IMR-90 (cell line): ENCODE data around the gene METTL24. TPM values are rescaled to one million over a fixed set of nuclear protein-coding genes. Genes with fewer than 3 reads are reported as not detected.

Source experiments
- ATAC-seq: fragments of 200-7000 bp; cut with Tn5 transposase; 2 replicates; pipeline ENCODE4 v1.9.1; 2020; ENCODE audit warnings: low read depth, mild to moderate bottlenecking, moderate library complexity
- BruUV-seq: library from RNA; stranded (reverse); fragments of 400-500 nt; replicated peaks from 2 replicates; lab custom pipeline; 2021; lab: Mats Ljungman, UMichigan
- CTCF ChIA-PET: fragments of 300-600 bp; formaldehyde crosslinking; extraction: SDS; loops from one replicate; lab custom pipeline; 2021; ENCODE audit warnings: antibody characterized with exemption; lab: Yijun Ruan, JAX
- POLR2A ChIA-PET: fragments of 300-600 bp; sonication (Branson Sonifier 250); formaldehyde crosslinking; loops from one replicate; lab custom pipeline; 2022; ENCODE audit warnings: antibody characterized with exemption; ENCODE audit not compliant: unreplicated experiment; lab: Charles Lee
- DNase-seq: peaks from one replicate; pipeline ENCODE4 v3.0.0; 2013
- H2AFZ ChIP-seq: replicated peaks from 2 replicates; pipeline ENCODE3; 2013; ENCODE audit warnings: low read length, mild to moderate bottlenecking; ENCODE audit not compliant: poor library complexity
- H2AK5ac ChIP-seq: 2 replicates; pipeline ENCODE4 v1.6.1; 2013; ENCODE audit warnings: low read depth, low read length, inconsistent platforms
- H2AK9ac ChIP-seq: replicated peaks from 2 replicates; pipeline ENCODE3; 2013; ENCODE audit warnings: mild to moderate bottlenecking, low read depth, low read length, moderate library complexity; ENCODE audit not compliant: poor library complexity
- H2BK120ac ChIP-seq: 2 replicates; pipeline ENCODE4 v1.6.1; 2013; ENCODE audit warnings: low read depth, low read length, inconsistent platforms
- H2BK15ac ChIP-seq: 3 replicates; pipeline ENCODE4 v1.6.1; 2013; ENCODE audit warnings: low read depth, low read length, inconsistent platforms
- H2BK20ac ChIP-seq: 2 replicates; pipeline ENCODE4 v1.6.1; 2013; ENCODE audit warnings: low read depth, mild to moderate bottlenecking, inconsistent platforms, low read length, moderate library complexity
- H2BK5ac ChIP-seq: 2 replicates; pipeline ENCODE4 v1.6.1; 2013; ENCODE audit warnings: mild to moderate bottlenecking, low read depth, low read length, inconsistent platforms; ENCODE audit not compliant: poor library complexity, severe bottlenecking
- H3K14ac ChIP-seq: replicated peaks from 2 replicates; pipeline ENCODE4 v1.6.1; 2013; ENCODE audit warnings: low read depth, low read length, inconsistent platforms
- H3K18ac ChIP-seq: 2 replicates; pipeline ENCODE4 v1.6.1; 2013; ENCODE audit warnings: low read depth, low read length, control low read depth
- H3K23ac ChIP-seq: 2 replicates; pipeline ENCODE4 v1.6.1; 2013; ENCODE audit warnings: low read depth, low read length, inconsistent platforms
- H3K27ac ChIP-seq: 2 replicates; pipeline ENCODE4 v1.5.1; 2013; ENCODE audit warnings: mild to moderate bottlenecking, control low read depth, low read length; ENCODE audit not compliant: insufficient read depth
- H3K27me3 ChIP-seq: 2 replicates; pipeline ENCODE4 v1.6.1; 2013; ENCODE audit warnings: low read length; ENCODE audit not compliant: control insufficient read depth, insufficient read depth
- H3K36me3 ChIP-seq: 2 replicates; pipeline ENCODE4 v1.6.1; 2013; ENCODE audit warnings: low read length, mixed read lengths; ENCODE audit not compliant: control insufficient read depth, insufficient read depth
- H3K4ac ChIP-seq: 2 replicates; pipeline ENCODE4 v1.6.1; 2013; ENCODE audit warnings: low read depth, low read length, inconsistent platforms
- H3K4me1 ChIP-seq: 2 replicates; pipeline ENCODE4 v1.6.1; 2013; ENCODE audit warnings: low read length, mixed read lengths; ENCODE audit not compliant: control insufficient read depth, insufficient read depth
- H3K4me2 ChIP-seq: 2 replicates; pipeline ENCODE4 v1.6.1; 2013; ENCODE audit warnings: low read depth, mild to moderate bottlenecking, control low read depth, low read length, moderate library complexity
- H3K4me3 ChIP-seq: 2 replicates; pipeline ENCODE4 v1.5.1; 2013; ENCODE audit warnings: low read depth, mild to moderate bottlenecking, control low read depth, low read length, moderate library complexity; ENCODE audit not compliant: insufficient read depth
- H3K56ac ChIP-seq: 2 replicates; pipeline ENCODE4 v1.6.1; 2013; ENCODE audit warnings: low read length, inconsistent platforms; ENCODE audit not compliant: insufficient read depth; ENCODE audit errors: extremely low read depth
- H3K79me1 ChIP-seq, 2 experiments: 2 replicates each; pipeline ENCODE4 v1.6.1; 2013; ENCODE audit warnings: low read length in 2 of 2, inconsistent platforms in 1 of 2, low read depth in 1 of 2
- H3K9ac ChIP-seq: 2 replicates; pipeline ENCODE4 v1.6.1; 2013; ENCODE audit warnings: low read depth, low read length, control low read depth
- H3K9me1 ChIP-seq: 2 replicates; pipeline ENCODE4 v1.6.1; 2013; ENCODE audit warnings: low read length, inconsistent platforms; ENCODE audit not compliant: insufficient read depth
- H3K9me3 ChIP-seq: 2 replicates; pipeline ENCODE4 v1.6.1; 2013; ENCODE audit warnings: low read length; ENCODE audit not compliant: control insufficient read depth, insufficient read depth
- H4K20me1 ChIP-seq: 2 replicates; pipeline ENCODE4 v1.6.1; 2013; ENCODE audit warnings: low read length, inconsistent platforms; ENCODE audit not compliant: insufficient read depth
- H4K5ac ChIP-seq: 2 replicates; pipeline ENCODE4 v1.6.1; 2013; ENCODE audit warnings: mild to moderate bottlenecking, low read depth, low read length, control low read depth
- H4K8ac ChIP-seq, 2 experiments: 2 replicates each; pipeline ENCODE4 v1.6.1; 2013; ENCODE audit warnings: low read depth in 2 of 2, low read length in 2 of 2, control low read depth in 1 of 2, inconsistent platforms in 1 of 2
- H4K91ac ChIP-seq: 2 replicates; pipeline ENCODE4 v1.6.1; 2013; ENCODE audit warnings: low read depth, low read length, inconsistent platforms; ENCODE audit not compliant: insufficient read depth
- BHLHE40 ChIP-seq: fragments of 150-350 bp; IDR thresholded peaks from 2 replicates; pipeline ENCODE4 v1.6.1; 2016; ENCODE audit warnings: mild to moderate bottlenecking, low read depth, low read length
- MAFK ChIP-seq: IDR thresholded peaks from 2 replicates; pipeline ENCODE4 v1.6.1; 2012; ENCODE audit warnings: low read depth, low read length, improper control_type of control experiment
- MAZ ChIP-seq: IDR thresholded peaks from 2 replicates; pipeline ENCODE4 v1.6.1; 2012; ENCODE audit warnings: low read depth, mild to moderate bottlenecking, low read length, improper control_type of control experiment, moderate library complexity, borderline replicate concordance
- MXI1 ChIP-seq: IDR thresholded peaks from 2 replicates; pipeline ENCODE4 v1.6.1; 2012; ENCODE audit warnings: low read depth, mild to moderate bottlenecking, low read length, moderate library complexity, borderline replicate concordance
- POLR2A ChIP-seq: IDR thresholded peaks from 2 replicates; pipeline ENCODE4 v1.6.1; 2012; ENCODE audit warnings: mild to moderate bottlenecking, low read depth, low read length
- RAD21 ChIP-seq: IDR thresholded peaks from 2 replicates; pipeline ENCODE4 v1.6.1; 2012; ENCODE audit warnings: low read length, improper control_type of control experiment
- RCOR1 ChIP-seq: IDR thresholded peaks from 2 replicates; pipeline ENCODE4 v1.6.1; 2012; ENCODE audit warnings: mild to moderate bottlenecking, low read length, improper control_type of control experiment; ENCODE audit not compliant: insufficient replicate concordance
- RFX5 ChIP-seq: IDR thresholded peaks from 2 replicates; pipeline ENCODE4 v1.8.0; 2012; ENCODE audit warnings: low read depth, mild to moderate bottlenecking, low read length, moderate library complexity
- SMC3 ChIP-seq: fragments of 150-350 bp; IDR thresholded peaks from 2 replicates; pipeline ENCODE4 v1.6.1; 2016; ENCODE audit warnings: low read depth, mild to moderate bottlenecking, antibody characterized with exemption, low read length, moderate library complexity
- WGBS, 2 experiments: methylation state at CpG; one replicate each; pipeline versions ENCODE4 v1.1.5 to v1.1.7; 2013; ENCODE audit warnings: missing lambda C conversion rate in 2 of 2; ENCODE audit not compliant: insufficient read length in 1 of 2; ENCODE audit errors: extremely low coverage in 2 of 2; 5-methylcytosine and 5-hydroxymethylcytosine counted together
- dilution Hi-C: fragments of 300-500 bp; cut with HindIII; formaldehyde crosslinking; loops from one replicate; pipeline ENCODE4 v1.14.3; 2018; ENCODE audit warnings: low sequenced_read_pairs; ENCODE audit not compliant: unreplicated experiment
- in situ Hi-C: fragments of 300-500 bp; cut with MboI; formaldehyde crosslinking; loops from 3 replicates; pipeline ENCODE4 v1.14.3; 2019; ENCODE audit warnings: low sequenced_read_pairs, inconsistent platforms, mixed read lengths
- intact Hi-C: fragments of 100-400 bp; cut with micrococcal nuclease; formaldehyde crosslinking; loops from 2 replicates; pipeline ENCODE4 v1.10.0; 2022
- polyA plus RNA-seq, 3 experiments: library from polyadenylated mRNA; depleted of rRNA; stranded (reverse); fragments of >200 nt; gene quantifications; 2 replicates each; pipeline ENCODE4 v1.2.3, GENCODE V29; 2012; ENCODE audit warnings: low replicate concordance in 1 of 3
- total RNA-seq: library from RNA; depleted of rRNA; stranded (reverse); fragments of >200 nt; gene quantifications from 2 replicates; pipeline ENCODE4 v1.2.3, GENCODE V29; 2012
- TF ChIP-seq, protein P1 (sequence below): fragments of 150-350 bp; IDR thresholded peaks from 2 replicates; pipeline ENCODE4 v1.6.1; 2017; ENCODE audit warnings: mild to moderate bottlenecking, antibody characterized with exemption, low read length, low read depth
- TF ChIP-seq, protein P2 (sequence below): conservative IDR thresholded peaks from 2 replicates; pipeline ENCODE4 v1.5.1; 2012; ENCODE audit warnings: mild to moderate bottlenecking, low read depth, low read length, improper control_type of control experiment

The METTL24 gene
- total and polyA plus RNA-seq, 2 of the 4 experiments (the other 2 are of a cell fraction) = not detected

DNA sequence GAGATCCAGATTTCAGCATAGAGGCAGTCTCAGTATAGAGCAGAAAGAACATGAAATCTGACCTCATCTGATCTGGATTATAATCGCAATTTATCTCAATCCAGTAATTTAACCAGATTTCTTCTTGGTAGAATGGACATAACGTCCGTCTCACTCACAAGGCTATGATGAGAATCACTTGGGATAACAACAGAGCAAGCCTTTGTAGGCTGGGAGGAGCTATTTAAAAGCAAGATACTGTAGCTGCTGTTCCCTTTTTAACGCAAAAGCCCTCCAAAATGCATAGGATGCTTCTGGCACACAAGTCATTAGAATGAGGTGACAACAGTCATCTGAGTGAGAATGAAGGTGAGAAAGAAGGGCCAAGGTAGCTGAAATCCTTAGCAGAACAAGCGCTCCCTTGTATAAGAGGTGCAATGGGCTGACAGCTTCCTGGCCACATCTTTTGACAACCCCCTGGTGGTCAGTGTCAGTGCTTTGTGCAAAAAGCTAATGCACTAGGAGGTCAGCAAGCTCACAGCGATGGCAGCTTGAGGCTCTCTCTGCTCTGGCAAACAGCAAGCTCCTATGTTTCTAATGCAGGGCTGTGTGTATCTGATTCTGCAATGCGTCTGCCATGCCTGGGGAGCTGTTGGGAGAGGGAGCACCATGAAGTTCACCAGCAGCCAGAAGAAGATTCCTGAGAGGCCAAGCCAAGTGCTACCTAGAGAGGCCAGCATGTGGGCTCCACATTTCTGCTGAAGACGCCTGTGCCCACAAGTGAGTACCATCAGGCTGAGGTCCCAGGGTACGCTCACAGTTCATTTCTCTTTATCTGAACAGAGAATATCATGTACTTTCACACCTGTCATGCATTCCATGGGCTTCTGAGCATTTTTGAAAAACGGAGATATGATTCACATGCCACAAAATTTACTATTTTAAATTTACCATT, 16.2 kb downstream of the METTL24 start:
- POLR2A ChIA-PET = no interaction called here
- H3K27me3 ChIP-seq = peaks cover 6% of the 10 kb centered on the region; the same call in 1 of the 2 replicates
- H3K36me3 ChIP-seq = no peaks in the 10 kb centered on the region
- CTCF ChIA-PET = interaction anchor here (0.5 to 1.6 kb wide), 10 partner anchors 10 to 1772 kb away, joined by 3 to 7 read pairs (median 4); no protein-coding TSS in a partner anchor
- no peak overlapping the region for H2BK5ac ChIP-seq
- H2AFZ ChIP-seq = peak overlapping the region; percentile 27
- H3K4me3 ChIP-seq = no peak overlapping the region
- WGBS, 2 experiments = 60% methylated on average over 1 of the region's 10 CpGs; no CpG with 5 or more reads in 1 of the 2 experiments
- no peak overlapping the region for H2BK120ac ChIP-seq
- no peak overlapping the region for H2BK15ac ChIP-seq
- H3K4me2 ChIP-seq = no peak overlapping the region
- no peak overlapping the region for H3K23ac ChIP-seq
- no peaks in the 10 kb centered on the region for H3K9me3 ChIP-seq
- no peaks in the 10 kb centered on the region for H3K79me1 ChIP-seq
- no peak overlapping the region for H4K8ac ChIP-seq
- BruUV-seq = no TSS peak
- H3K14ac ChIP-seq = no peak overlapping the region
- intact Hi-C loops = loop anchor here (5.0 kb wide), 1 partner anchor 160 kb away; the partner anchor contains the start of gene CDC40
- H3K56ac ChIP-seq = no peak overlapping the region
- no peak overlapping the region for H4K5ac ChIP-seq
- no peaks in the 10 kb centered on the region for H3K9me1 ChIP-seq
- no peak overlapping the region for H2AK5ac ChIP-seq
- H2AK9ac ChIP-seq = no peak overlapping the region
- no peak overlapping the region for H3K4ac ChIP-seq
- no peak overlapping the region for H3K18ac ChIP-seq
- in situ Hi-C loops = no loop called here
- no peak for TF ChIP-seq RCOR1
- TF ChIP-seq MXI1 = no peak
- no peak for TF ChIP-seq MAZ
- no peak for TF ChIP-seq POLR2A
- peak; percentile 26; the same call in 1 of the 2 replicates for TF ChIP-seq SMC3
- TF ChIP-seq, protein P1, sequence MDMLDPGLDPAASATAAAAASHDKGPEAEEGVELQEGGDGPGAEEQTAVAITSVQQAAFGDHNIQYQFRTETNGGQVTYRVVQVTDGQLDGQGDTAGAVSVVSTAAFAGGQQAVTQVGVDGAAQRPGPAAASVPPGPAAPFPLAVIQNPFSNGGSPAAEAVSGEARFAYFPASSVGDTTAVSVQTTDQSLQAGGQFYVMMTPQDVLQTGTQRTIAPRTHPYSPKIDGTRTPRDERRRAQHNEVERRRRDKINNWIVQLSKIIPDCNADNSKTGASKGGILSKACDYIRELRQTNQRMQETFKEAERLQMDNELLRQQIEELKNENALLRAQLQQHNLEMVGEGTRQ = no peak
- TF ChIP-seq MAFK = no peak
- no peak for TF ChIP-seq RFX5
- TF ChIP-seq RAD21 = peak; percentile 41
- TF ChIP-seq, protein P2, sequence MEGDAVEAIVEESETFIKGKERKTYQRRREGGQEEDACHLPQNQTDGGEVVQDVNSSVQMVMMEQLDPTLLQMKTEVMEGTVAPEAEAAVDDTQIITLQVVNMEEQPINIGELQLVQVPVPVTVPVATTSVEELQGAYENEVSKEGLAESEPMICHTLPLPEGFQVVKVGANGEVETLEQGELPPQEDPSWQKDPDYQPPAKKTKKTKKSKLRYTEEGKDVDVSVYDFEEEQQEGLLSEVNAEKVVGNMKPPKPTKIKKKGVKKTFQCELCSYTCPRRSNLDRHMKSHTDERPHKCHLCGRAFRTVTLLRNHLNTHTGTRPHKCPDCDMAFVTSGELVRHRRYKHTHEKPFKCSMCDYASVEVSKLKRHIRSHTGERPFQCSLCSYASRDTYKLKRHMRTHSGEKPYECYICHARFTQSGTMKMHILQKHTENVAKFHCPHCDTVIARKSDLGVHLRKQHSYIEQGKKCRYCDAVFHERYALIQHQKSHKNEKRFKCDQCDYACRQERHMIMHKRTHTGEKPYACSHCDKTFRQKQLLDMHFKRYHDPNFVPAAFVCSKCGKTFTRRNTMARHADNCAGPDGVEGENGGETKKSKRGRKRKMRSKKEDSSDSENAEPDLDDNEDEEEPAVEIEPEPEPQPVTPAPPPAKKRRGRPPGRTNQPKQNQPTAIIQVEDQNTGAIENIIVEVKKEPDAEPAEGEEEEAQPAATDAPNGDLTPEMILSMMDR = peak; percentile 39
- no peak for TF ChIP-seq BHLHE40
- ATAC-seq (peak; percentile 68), DNase-seq (peak; percentile 32)
- dilution Hi-C loops = no loop called here
- no peak overlapping the region for H3K27ac ChIP-seq
- no peak overlapping the region for H2BK20ac ChIP-seq
- H4K91ac ChIP-seq = no peak overlapping the region
- no peaks in the 10 kb centered on the region for H4K20me1 ChIP-seq
- no peak overlapping the region for H3K9ac ChIP-seq
- no peaks in the 10 kb centered on the region for H3K4me1 ChIP-seq
